ENCODE data around the gene LETMD1.

- TF ChIP-seq POLR2A (IDR thresholded peaks at IDR 0.05) (no peak), POLR2AphosphoS5 (IDR thresholded peaks at IDR 0.05; ENCODE audit: insufficient read depth in 1 of 2, low read depth in 1 of 2) (no peak)
Observed at GRCh38 chr12:51080136-51080535, 32.0 kb downstream of the LETMD1 start.
